Esophagus (tissue), 2 donors: ENCODE data around the gene ZEB1. TPM values are rescaled to one million over a fixed set of nuclear protein-coding genes. Genes with fewer than 3 reads are reported as not detected.

Source experiments
- H3K27ac ChIP-seq, 2 donors: one replicate each; pipeline ENCODE4 v1.5.1; 2013; ENCODE audit warnings: low read depth in 2 of 2, mild to moderate bottlenecking in 2 of 2, inconsistent platforms in 1 of 2, low read length in 1 of 2, moderate library complexity in 1 of 2
- H3K27me3 ChIP-seq, 2 donors: one replicate each; pipeline ENCODE4 v1.6.1; 2013; ENCODE audit warnings: low read length in 2 of 2, control low read depth in 1 of 2, mild to moderate bottlenecking in 1 of 2; ENCODE audit not compliant: insufficient read depth in 2 of 2, control insufficient read depth in 1 of 2
- H3K36me3 ChIP-seq, 2 donors: one replicate each; pipeline ENCODE4 v1.6.1; 2013; ENCODE audit warnings: low read length in 1 of 2; ENCODE audit not compliant: control insufficient read depth in 2 of 2, insufficient read depth in 2 of 2
- H3K4me1 ChIP-seq, 2 donors: one replicate each; pipeline ENCODE4 v1.6.1; 2013; ENCODE audit warnings: low read length in 1 of 2; ENCODE audit not compliant: control insufficient read depth in 2 of 2, insufficient read depth in 2 of 2
- H3K4me3 ChIP-seq, 2 donors: one replicate each; pipeline ENCODE4 v1.5.1; 2013; ENCODE audit warnings: low read length in 2 of 2, mild to moderate bottlenecking in 2 of 2, low read depth in 1 of 2, moderate library complexity in 1 of 2
- H3K9me3 ChIP-seq, 2 donors: one replicate each; pipeline ENCODE4 v1.6.1; 2013; ENCODE audit warnings: mild to moderate bottlenecking in 2 of 2, low read depth in 1 of 2, low read length in 1 of 2, moderate library complexity in 1 of 2; ENCODE audit not compliant: control insufficient read depth in 2 of 2, insufficient read depth in 1 of 2
- WGBS, 2 donors: extraction: QIAGEN DNeasy Blood & Tissue Kit; methylation state at CpG; one replicate each; pipeline ENCODE4 v1.1.7; 2013; 5-methylcytosine and 5-hydroxymethylcytosine counted together
- polyA plus RNA-seq, 2 donors: library from polyadenylated mRNA; stranded (reverse); fragments of 200-250 nt; gene quantifications; one replicate each; pipeline ENCODE4 v1.2.3, GENCODE V29; 2013
- donor health status: healthy with polysubstance abuse.
- donor health status: Bipolar disorder and iron deficiency.

ZEB1 gene
- polyA plus RNA-seq, result 1 to 10 TPM; 2.5 to 3.1 TPM

DNA sequence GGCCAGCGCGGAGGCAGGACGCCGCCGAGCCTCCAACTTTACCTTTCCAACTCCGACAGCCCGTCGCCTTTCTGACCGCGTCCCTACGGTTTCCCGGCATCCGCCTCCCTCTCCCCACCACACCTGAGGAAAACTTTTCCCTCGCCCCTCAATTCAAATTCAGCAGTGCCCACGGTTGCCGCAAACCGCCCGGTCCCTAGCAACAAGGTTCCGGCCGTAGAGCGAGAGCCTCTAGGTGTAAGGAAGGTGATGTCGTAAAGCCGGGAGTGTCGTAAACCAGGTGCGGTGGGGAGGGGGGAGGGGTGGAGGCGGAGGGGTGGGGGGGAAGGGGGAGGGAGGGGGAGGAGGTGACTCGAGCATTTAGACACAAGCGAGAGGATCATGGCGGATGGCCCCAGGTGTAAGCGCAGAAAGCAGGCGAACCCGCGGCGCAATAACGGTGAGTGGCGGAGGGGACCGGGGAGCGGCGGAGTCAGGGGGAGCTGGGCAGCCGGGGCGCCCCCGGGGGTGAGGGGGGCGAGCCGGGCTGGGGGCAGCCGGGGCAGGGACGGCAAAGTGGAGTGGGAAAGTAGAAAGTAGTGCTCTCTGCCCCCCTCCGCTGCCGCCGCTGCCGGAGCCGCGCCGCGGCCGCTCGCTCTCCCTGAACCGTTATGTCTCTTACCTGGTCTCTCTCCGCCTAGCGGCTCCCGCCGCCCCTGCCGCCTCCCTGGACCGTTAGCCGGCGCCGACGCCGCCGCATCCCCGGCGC, at the start of gene ZEB1:
ZEB1 (plus strand) TSS at position 363 of the 748 bp plus-strand sequence; CDS start at position 382, 19 bp downstream.
- Histone ChIP-seq H3K27me3 (no peaks in the 10 kb centered on the region), H3K4me1 (peaks cover 0 to 3% of the 10 kb centered on the region in 2 donors), H3K36me3 (no peaks in the 10 kb centered on the region), H3K9me3 (no peaks in the 10 kb centered on the region), H3K4me3 (peak within 1 kb of the TSS; percentile 72 to 73), H3K27ac (peak within 1 kb of the TSS; percentile 91 to 94)
- 1% methylated on average over 54 to 71 of the region's 71 CpGs for WGBS, 2 donors

GRCh38 chr10:31270954-31271353, 48.1 kb upstream of the ZEB1 start:
- no peaks in the 10 kb centered on the region for H3K27me3 ChIP-seq
- H3K36me3 ChIP-seq, result no peaks in the 10 kb centered on the region
- 92 to 93% methylated on average over 5 of the region's 5 CpGs for WGBS, 2 donors
- no peak overlapping the region for H3K4me3 ChIP-seq
- no peaks in the 10 kb centered on the region for H3K4me1 ChIP-seq
- H3K9me3 ChIP-seq, result no peaks in the 10 kb centered on the region
- H3K27ac ChIP-seq, result no peak overlapping the region

DNA sequence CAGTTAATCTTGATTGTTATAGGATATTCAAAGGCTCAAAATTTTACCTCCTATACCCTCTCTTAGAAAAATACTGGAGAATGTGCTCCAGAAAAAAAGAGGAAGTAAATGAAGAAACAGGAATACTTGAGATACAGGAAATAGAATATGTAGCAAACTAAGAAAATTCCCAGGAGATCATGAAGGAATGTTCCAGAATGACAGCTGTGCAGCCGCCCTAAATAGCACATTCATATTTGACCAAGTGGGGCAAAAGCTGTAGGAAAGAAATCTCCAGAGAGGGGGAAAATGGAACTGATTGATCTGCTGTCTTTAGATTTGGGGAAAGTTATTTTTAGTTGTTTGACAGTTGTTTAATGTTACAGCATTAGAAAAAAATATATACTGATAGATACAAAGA, 46.2 kb upstream of the ZEB1 start:
- H3K36me3 ChIP-seq, result no peaks in the 10 kb centered on the region
- no peaks in the 10 kb centered on the region for H3K9me3 ChIP-seq
- WGBS, 2 donors, result 63 to 89% methylated on average over 1 of the region's 1 CpG

DNA sequence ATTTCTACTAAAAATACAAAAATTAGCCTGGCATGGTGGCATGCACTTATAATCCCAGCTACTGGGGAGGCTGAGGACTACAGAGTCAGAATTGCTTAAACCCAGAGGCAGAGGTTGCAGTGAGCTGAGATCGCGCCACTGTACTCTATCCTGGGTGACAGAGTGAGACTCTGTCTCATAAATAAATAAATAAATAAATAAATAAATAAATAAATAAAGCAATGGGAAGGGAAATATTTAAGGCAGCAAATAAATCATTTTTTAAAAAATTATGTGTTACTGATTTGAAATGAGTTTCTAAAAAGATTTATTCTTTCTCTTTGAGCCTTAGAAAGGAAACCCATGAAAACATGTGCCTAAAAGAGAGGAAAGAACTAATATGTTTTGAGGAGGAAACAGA, 45.2 kb upstream of the ZEB1 start:
- H3K4me3 ChIP-seq, result no peak overlapping the region
- no peak overlapping the region for H3K27ac ChIP-seq
- H3K36me3 ChIP-seq, result no peaks in the 10 kb centered on the region
- 96 to 100% methylated on average over 2 of the region's 2 CpGs for WGBS, 2 donors
- no peaks in the 10 kb centered on the region for H3K9me3 ChIP-seq
- no peaks in the 10 kb centered on the region for H3K27me3 ChIP-seq
- H3K4me1 ChIP-seq, result no peaks in the 10 kb centered on the region

More for the DNA sequence above, 46.2 kb upstream of the ZEB1 start:
- H3K4me1 ChIP-seq, result no peaks in the 10 kb centered on the region
- H3K27me3 ChIP-seq, result no peaks in the 10 kb centered on the region
- H3K27ac ChIP-seq, result no peak overlapping the region
- H3K4me3 ChIP-seq, result no peak overlapping the region

DNA sequence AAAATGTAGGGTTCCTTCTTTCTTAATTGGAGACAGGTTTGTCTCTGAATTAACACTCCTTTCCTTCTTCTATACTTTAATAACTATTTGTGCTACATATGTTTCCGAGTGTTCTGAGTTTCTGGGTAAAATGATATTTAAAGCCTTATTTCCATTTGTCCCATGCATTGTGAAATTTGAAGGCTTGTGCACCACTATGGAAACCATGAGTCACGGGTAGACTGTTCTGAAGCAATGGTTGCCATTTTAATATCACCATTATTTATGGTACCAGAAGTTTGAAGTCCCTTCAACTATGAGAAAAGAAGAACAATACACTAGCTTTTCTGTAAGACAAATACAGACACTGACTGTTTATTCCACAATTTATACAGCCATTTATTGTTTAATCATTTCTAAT, 44.7 kb upstream of the ZEB1 start:
- no peaks in the 10 kb centered on the region for H3K4me1 ChIP-seq
- H3K4me3 ChIP-seq, result no peak overlapping the region
- H3K9me3 ChIP-seq, result no peaks in the 10 kb centered on the region
- no peak overlapping the region for H3K27ac ChIP-seq
- H3K27me3 ChIP-seq, result no peaks in the 10 kb centered on the region
- 77 to 83% methylated on average over 2 of the region's 2 CpGs for WGBS, 2 donors
- H3K36me3 ChIP-seq, result no peaks in the 10 kb centered on the region

- Histone ChIP-seq H3K27ac (no peak overlapping the region), H3K27me3 (no peaks in the 10 kb centered on the region), H3K9me3 (no peaks in the 10 kb centered on the region), H3K4me3 (no peak overlapping the region), H3K4me1 (no peaks in the 10 kb centered on the region), H3K36me3 (no peaks in the 10 kb centered on the region)
- 91 to 92% methylated on average over 3 of the region's 3 CpGs for WGBS, 2 donors
These were observed 40.6 kb upstream of the ZEB1 start for GRCh38 chr10:31278279-31278941.

- 67 to 77% methylated on average over 1 of the region's 1 CpG for WGBS, 2 donors
- no peak overlapping the region for H3K4me3 ChIP-seq
- no peaks in the 10 kb centered on the region for H3K4me1 ChIP-seq
- no peaks in the 10 kb centered on the region for H3K36me3 ChIP-seq
- no peaks in the 10 kb centered on the region for H3K9me3 ChIP-seq
- no peak overlapping the region for H3K27ac ChIP-seq
- no peaks in the 10 kb centered on the region for H3K27me3 ChIP-seq
These were observed 38.0 kb upstream of the ZEB1 start for GRCh38 chr10:31280972-31281371.

- Histone ChIP-seq H3K9me3 (no peaks in the 10 kb centered on the region), H3K27me3 (no peaks in the 10 kb centered on the region), H3K27ac (no peak overlapping the region), H3K4me1 (no peaks in the 10 kb centered on the region), H3K4me3 (no peak overlapping the region), H3K36me3 (no peaks in the 10 kb centered on the region)
These were observed 31.0 kb upstream of the ZEB1 start for GRCh38 chr10:31288001-31288400.

- H3K4me3 ChIP-seq, result no peak overlapping the region
- no peaks in the 10 kb centered on the region for H3K36me3 ChIP-seq
- WGBS, 2 donors, result 81 to 91% methylated on average over 1 of the region's 1 CpG
- no peaks in the 10 kb centered on the region for H3K9me3 ChIP-seq
- no peaks in the 10 kb centered on the region for H3K27me3 ChIP-seq
- H3K27ac ChIP-seq, result no peak overlapping the region
- H3K4me1 ChIP-seq, result no peaks in the 10 kb centered on the region
These were observed 30.1 kb upstream of the ZEB1 start for GRCh38 chr10:31288962-31289361.

DNA sequence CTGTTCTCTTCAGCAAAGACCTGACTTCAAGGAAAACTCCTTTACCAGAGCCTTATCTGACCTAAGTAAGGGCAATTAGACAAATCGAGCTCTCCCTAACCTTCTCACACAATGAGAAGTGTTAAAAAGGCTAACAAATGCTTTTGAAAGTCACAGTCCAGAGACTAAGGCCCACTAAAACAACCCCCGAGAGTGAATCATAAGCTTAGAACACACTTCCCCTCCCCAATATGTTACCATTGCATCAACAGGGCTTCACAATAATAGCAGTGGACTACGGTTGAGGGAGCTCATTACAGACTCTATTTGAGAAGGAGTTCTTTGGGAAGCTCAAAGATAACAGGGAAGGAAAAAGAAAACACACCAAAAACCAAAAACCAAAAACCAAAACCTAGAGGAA, 28.6 kb upstream of the ZEB1 start:
- Histone ChIP-seq H3K9me3 (no peaks in the 10 kb centered on the region), H3K27me3 (no peaks in the 10 kb centered on the region), H3K4me1 (no peaks in the 10 kb centered on the region), H3K36me3 (no peaks in the 10 kb centered on the region), H3K4me3 (no peak overlapping the region), H3K27ac (no peak overlapping the region)
- WGBS, 2 donors, result 74 to 81% methylated on average over 3 of the region's 3 CpGs
